22Rv1 (cell line): ENCODE measurements around the gene CHDH.

Experiments used
- CTCF ChIP-seq: fragments of 450-650 bp; IDR thresholded peaks from 2 replicates; pipeline ENCODE4 v1.5.1; 2017; ENCODE audit warnings: mild to moderate bottlenecking
- ZFX ChIP-seq: fragments of 450-650 bp; IDR thresholded peaks from 2 replicates; pipeline ENCODE4 v1.6.1; 2017; ENCODE audit warnings: antibody characterized with exemption, borderline replicate concordance

GRCh38 chr3:53859178-53859577 is 13.0 kb upstream of the CHDH start:
- TF ChIP-seq CTCF (no peak), ZFX (no peak)
